Thyroid gland (tissue), 4 donors: ENCODE data around the gene GPR137B.

Experiments used
- CTCF ChIP-seq, 6 experiments: fragments of 200-600 bp in 3 of 6; fragments of 450-650 bp in 3 of 6; sonication (generic) in 3 of 6; IDR thresholded peaks; one replicate each; pipeline ENCODE4 v1.5.1; 2016 to 2019; ENCODE audit warnings: antibody characterized with exemption in 6 of 6, mild to moderate bottlenecking in 2 of 6, inconsistent platforms in 1 of 6, moderate library complexity in 1 of 6
- POLR2A ChIP-seq, 2 donors: fragments of 450-650 bp; IDR thresholded peaks; one replicate each; pipeline ENCODE4 v1.6.1; 2017; ENCODE audit warnings: antibody characterized with exemption in 2 of 2, mild to moderate bottlenecking in 2 of 2, moderate library complexity in 1 of 2

DNA sequence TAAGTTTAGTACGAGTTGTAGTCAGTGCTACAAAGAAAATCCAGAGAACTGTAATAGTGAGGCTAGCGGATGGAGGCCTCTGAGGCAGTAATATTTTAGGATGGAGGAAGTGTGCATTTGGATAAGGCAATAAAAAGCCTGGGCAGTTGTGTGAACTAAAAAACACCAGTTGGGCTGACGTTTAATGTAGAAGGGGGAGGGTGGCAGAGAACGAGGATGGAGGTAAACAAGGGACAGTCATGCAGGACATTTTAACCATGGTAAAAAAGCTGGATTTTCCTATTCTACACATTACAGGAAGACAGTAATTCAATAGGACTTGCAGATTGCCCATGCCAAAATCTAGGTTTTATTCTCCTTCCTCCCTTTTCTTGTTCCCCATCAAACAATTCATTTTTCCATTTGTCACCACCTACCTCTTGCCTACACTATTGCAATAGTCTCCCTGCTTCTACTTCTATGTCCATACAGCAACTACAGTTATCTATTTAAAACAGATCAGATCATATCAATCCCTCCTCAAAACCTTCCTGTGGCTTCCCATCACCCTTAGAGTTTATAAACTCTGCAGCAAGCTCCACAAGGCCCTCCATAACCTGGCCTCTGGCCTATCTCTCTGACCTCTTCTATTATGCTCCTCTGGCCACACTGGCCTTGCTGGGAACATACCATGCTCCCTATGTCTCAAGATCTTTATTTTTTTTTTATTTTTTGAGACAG lies 111.7 kb downstream of the GPR137B start:
- TF ChIP-seq CTCF (IDR thresholded peaks at IDR 0.05) (no peak), POLR2A (IDR thresholded peaks at IDR 0.05) (no peak)
